GM19193 (cell line): Measurements from ENCODE around the gene TULP3.
A peak's percentile ranks its signal among the peaks of the same experiment; 100 is the strongest.

Experiments used
- POLR2A ChIP-seq: IDR thresholded peaks from 4 replicates; pipeline ENCODE4 v1.6.1; 2011; ENCODE audit not compliant: insufficient read depth, insufficient read length; ENCODE audit errors: extremely low read depth

The TULP3 gene

DNA sequence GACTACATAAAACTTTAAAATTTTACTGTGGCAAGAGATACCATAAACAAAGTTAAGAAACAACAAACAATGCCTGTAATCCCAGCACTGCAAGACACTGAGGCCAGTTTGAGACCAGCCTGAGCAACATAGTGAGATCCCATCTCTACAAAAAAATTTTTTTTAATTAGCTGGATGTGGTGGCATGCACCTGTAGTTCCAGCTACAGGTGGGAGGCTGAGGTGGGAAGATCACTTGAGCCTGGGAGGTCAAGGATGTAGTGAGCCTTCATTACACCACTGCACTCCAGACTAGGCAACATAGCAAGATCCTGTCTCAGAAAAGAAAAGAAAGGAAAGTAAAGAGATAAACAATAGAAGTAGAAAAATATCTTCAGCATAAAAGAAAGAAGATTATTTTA is 30.5 kb upstream of the TULP3 start:
- TF ChIP-seq POLR2A, result no peak

DNA sequence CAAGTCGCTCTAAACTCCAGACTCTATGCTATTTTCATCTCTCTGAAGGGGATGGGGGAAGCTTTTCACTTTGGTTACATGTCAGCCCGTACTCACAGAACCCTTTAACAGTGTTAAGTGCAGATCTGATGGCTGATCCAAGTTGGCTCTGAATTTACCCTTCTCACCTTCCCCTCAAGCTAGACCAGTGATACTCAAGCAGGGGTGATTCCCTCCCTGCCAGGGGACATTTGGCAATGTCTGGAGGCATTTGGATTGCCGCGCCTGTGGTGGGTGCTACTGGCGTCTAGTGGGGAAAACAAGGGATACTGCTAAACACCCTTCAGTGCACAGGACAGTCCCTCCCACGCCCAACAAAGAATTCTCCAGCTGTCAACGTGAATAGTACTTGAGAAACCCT is 27.8 kb upstream of the TULP3 start:
- no peak for TF ChIP-seq POLR2A

DNA sequence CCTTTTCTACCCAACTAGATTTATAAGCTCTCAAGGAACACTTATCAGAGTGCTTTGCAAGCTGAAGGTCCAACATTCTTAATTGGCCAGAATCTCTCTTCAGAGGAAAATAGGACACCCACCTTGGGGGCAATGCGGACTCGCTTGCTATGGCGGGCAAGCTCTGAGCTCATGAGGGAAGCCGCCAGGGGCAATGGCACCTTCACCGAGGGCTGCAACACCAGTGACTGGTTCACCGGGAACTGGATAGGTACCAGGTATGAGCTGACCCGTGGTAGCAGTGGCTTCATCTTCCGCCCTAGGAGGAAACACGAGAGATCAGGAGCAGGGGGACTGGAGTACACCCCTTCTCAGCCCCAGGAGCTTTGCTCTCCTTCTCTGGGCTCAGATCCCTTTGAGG is 26.5 kb upstream of the TULP3 start:
- no peak for TF ChIP-seq POLR2A

DNA sequence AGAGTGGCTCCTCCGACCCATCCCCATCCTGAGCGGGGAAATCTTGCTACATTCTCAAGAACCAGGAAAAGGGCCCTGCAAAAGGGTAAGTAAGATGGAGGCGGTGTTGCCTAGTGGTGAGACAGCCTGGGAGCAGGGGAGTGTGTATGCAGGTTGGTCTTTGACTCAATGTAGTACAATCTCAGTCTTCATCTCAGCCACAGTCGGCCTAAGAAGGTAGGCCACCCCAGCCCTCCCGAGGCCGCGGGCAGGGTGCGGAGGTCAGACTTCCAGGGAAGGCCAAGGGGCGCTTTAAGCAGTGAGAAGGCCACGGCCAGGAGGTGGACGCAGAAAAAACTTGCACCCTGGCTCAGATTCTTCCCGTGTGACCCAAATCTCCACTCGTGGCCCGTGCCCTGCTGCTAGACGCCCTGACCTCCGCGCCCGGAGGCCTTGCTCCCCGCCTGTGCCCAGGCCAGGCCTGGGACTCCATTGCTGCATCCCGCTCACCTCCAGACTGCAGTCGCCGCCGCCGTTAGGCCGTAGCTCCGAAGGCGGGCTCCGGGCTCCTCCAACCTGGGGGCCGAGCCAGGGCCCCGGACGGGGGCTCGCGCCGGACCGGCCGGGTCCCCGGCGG is 14.2 kb upstream of the TULP3 start:
- no peak for TF ChIP-seq POLR2A

DNA sequence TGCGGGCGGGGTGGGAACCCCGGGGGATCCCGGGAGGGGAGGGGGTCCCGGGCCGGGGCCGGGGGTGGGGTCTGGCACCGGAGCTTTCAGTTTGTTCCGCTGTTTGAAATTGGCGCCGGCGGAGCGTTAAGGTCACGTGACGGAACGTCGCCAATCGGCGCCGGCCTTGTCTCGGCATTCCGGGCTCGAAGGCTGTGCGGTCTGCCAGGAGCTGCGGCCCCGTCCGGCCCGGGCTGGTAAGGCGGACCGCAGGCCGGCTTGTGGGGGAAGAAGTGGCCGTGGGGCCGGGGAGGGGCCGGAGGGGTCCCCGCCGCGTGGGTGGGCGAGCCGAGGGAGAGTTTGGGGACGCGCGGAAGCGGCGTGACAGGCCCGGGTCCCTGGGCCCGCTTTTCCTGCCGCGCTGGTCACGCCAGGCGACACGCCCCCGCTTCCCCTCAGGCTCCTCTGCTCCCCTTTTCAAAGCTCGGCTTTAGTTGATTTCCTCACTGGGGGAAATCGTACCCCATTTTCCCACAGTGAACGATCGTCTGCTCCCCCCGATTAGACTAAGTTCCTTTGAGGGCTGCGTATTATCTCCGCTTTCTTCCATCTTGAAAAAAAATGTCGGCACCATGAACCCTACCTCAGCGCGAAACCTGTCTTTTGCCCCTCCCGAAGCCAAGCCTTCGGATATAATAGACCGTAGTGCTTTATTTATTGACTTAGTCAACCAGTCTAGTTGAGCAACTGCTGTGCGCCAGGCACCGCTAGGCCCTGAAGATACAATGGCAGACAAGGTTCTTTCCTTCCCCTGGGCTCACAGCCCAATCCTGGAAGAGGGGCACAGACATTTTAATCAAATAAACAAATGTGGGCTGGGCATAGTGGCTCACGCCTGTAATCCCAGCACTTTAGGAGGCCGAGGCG is 13.4 kb upstream of the TULP3 start, which contains the start of the genes FOXM1 and RHNO1:
TSS of gene FOXM1 (minus strand) at position 128 of the 906 bp plus-strand sequence. CDS start 2,696 bp downstream, outside the sequence.
TSS of gene RHNO1 (plus strand) at position 177 of the 906 bp plus-strand sequence. CDS start 8,144 bp downstream, outside the sequence.
- TF ChIP-seq POLR2A, result peak; percentile 84

DNA sequence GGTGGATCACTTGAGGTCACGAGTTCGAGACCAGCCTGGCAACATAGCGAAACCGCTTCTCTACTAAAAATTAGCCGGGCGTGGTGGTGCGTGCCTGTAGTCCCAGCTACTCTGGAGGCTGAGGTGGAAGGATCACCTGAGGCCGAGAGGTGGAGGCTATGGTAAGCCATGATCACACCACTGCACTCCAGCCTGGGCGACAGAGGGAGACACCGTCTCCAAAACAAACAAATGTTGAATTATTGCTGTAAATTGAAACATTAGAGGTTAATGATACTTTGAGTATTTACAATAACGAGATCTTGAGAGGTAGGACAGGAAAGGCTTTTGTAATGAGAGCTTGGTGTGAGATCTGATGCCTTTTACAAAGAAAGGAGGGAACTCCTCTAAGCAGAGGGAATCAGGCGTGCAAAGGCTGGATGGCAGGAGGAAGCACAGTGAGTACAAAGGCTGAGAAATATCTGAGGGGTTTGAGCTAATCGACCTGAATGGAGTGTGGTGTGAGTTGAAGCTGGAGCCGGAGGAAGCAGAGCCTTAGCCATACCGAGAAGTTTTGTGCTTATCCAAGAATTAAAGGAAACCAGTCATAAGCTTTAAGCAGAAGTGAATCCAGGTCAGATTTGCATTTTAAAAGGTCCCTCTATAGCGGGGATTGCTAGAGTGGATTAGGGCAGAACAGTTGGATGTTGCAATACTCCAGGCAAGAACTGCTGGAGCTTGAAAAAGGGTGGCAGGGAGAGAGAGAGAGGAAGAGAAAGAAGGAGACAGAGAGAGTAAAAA is 12.5 kb upstream of the TULP3 start:
- no peak for TF ChIP-seq POLR2A

DNA sequence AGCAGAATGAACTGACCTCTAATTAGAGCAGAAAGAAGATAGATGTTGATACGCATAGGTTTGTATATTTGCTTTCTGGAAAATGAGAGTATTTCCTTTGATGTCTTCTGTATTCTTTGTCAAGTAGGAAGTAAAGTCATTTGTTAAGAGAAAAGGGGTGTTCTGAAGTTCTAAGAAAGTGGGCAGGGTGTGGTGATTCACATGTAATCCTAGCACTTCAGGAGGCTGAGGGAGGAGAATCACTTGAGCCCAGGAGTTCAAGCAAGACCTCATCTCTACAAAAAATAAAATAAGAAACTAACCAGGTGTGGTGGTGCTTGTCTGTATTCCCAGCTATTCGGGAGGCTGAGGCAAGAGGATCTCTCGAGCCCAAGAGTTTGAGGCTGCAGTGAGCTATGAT is 10.8 kb upstream of the TULP3 start:
- no peak for TF ChIP-seq POLR2A

DNA sequence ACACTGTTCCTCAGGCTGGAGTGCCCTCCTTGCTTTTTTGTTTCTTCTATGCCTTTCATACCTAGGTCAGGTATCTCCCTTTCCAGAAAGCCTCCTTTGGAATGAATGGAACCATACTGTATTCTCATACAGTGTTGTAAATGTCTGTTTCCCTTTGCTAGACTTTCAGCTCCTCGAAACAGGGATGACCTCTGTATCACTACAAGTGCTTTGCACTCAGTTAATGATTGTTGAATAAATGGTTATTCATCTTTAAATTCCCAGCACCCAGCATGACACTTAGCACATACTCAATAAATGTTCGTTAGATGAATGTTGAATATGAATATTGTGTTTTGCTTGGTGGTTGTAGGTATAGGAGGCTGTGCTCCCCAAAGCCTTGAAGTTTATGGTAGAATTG is 5.9 kb upstream of the TULP3 start:
- no peak for TF ChIP-seq POLR2A

DNA sequence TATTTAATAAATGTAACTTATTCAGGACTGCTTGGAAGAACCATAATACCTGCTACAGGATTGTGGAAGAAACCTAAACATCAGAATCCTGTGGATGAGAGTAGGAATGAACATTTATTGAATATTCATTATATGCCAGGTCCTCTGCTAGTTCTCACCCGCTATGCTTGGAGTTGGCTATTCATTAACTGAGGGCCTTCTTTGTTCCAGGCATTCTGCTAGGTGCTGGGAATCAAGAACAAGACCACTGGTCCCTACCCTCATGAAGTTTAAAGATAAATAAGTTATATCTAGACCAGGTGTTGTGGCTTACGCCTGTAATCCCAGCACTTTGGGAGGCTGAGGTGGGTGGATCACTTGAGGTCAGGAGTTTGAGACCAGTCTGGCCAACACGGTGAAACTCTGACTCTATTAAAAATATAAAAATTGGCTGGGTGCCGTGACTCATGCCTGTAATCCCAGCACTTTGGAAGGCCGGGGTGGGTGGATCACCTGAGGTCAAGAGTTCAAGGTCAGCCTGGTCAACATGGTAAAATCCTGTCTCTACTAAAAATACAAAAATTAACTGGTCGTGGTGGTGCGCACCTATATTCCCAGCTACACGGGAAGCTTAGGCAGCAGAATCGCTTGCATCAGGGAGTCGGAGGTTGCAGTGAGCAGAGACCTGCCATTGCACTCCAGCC is 3.8 kb upstream of the TULP3 start:
- no peak for TF ChIP-seq POLR2A

DNA sequence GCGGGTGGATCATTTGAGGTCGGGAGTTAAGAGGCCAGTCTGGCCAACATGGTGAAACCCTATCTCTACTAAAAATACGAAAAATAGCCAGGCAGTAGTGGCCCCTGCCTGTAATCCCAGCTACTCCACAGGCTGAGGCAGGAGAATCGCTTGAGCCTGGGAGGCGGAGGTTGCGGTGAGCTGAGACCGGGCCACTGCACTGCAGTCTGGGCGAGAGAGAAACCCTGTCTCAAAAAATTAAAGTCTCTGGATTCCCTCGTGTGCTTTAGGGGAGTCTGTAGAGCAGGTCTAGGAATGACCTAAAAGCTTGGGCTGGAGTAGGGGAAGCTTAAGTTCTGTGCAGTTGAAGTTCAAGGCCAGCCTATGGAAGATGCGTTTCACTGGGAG is 697 bp upstream of the TULP3 start:
- TF ChIP-seq POLR2A, result no peak

DNA sequence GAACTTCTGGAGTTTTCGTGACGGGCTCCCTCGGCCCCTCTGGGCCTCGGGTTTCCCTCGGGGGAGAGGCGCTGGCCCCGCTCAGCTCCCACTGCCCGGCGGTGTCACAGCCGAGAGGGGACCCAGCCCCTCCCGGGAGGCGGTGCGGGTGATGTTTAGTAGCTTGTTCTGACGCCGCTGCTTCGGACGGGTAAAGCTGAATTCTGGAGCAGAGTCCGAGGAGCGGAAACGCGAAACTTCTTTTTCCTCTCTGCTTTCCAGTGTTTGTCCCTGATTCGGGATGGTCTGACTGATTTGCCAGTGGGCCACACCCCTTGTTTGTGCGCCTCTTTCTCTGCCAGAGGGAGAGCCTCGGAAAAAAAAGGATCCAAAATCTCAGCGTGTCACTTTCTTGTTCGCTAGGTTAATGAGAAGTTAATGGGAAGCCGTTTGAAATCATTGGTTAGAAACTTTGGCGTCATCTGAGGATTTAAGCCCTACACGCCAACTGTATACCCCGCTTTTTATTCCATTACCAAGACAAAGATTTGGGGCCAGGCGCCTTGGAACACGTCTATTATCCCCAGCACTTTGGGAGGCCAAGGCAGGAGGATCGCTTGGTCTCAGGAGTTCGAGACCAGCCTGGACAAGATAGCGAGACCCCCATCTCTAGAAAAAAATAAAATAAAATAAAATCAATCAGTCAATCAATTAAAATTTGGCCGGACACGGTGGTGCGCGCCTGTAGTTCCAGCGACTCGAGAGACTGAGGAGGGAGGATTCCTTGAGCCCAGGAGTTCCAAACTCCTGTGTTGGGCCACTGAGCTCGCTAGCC is 756 bp downstream of the TULP3 start:
- TF ChIP-seq POLR2A, result no peak

DNA sequence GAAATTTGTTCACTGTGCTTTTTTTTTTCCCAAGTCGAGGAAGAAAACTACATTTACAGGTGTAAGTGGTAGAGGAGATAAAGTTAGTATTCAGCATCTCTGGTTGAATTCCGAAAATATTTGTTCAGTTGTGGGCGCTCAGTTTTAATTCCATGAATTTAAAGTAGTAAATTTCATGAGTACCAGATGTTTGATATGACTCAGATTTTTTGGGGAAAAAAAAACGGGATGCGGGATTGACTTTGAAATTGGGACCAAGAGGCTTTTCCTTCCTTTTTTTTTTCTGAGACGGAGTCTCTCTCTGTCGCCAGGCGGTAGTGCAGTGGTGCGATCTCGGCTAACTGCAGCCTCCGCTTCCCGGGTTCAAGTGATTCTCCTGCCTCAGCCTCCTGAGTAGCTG is 1.6 kb downstream of the TULP3 start:
- no peak for TF ChIP-seq POLR2A

DNA sequence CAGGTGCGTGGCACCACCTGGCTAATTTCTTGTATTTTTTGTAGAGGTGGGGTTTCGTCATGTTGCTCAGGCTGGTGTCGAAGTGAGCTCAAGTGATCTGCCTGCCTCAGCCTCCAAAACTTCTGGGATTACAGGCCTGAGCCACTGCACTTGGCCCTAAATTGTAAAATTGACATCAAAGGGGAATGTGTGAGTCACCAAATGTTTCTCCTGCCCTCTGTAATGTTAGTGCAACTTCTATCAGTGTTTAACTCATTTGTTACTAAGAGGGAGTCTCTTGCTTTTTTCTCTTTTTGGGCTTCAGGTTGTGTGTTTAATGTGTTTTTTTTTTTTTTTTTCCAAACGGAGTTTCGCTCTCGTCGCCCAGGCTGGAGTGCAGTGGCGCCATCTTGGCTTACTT is 2.3 kb downstream of the TULP3 start:
- TF ChIP-seq POLR2A, result no peak

DNA sequence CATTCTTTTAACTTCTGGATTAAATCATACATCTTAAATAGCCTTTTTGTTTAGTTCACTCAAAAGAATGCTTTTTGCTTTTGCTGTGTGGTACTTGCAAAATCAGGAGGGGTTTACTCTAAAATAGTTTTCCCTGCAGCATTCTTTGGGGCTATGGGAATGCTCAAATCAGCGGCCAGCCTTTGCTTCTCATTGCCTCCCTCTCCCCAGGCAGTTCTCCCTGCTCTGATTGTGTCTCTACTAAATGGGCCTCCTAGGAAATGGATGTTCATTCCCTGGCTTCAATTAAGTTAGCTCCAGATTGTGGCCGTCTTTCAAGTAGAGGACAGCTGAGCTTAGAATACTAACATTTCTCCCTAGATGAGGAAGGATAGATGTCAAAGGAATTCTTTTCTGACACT is 4.4 kb downstream of the TULP3 start:
- no peak for TF ChIP-seq POLR2A
